Gastrocnemius medialis (tissue), 4 donors: ENCODE data around the gene CDH8. TPM values are rescaled to one million over a fixed set of nuclear protein-coding genes. Genes with fewer than 3 reads are reported as not detected.

Source experiments
- ATAC-seq, 2 donors: fragments of 150-250 bp; one replicate each; pipeline ENCODE4 v1.9.1; 2016
- DNase-seq, 2 donors: peaks; one replicate each; pipeline ENCODE4 v3.0.0-alpha.2; 2019
- H3K27ac ChIP-seq, 4 donors: fragments of 200-600 bp; sonication (generic); 1 replicate in 1 of 4; 2 replicates in 3 of 4; pipeline ENCODE4 v1.5.1; 2016 to 2018; ENCODE audit warnings: mild to moderate bottlenecking in 2 of 4, moderate library complexity in 1 of 4
- H3K27me3 ChIP-seq, 3 donors: fragments of 200-600 bp; sonication (generic) in 2 of 3; 1 replicate in 1 of 3; 2 replicates in 2 of 3; pipeline versions ENCODE4 v1.5.1 to v1.6.0; 2016 to 2019; ENCODE audit warnings: mild to moderate bottlenecking in 1 of 3, moderate library complexity in 1 of 3
- H3K36me3 ChIP-seq, 2 donors: fragments of 200-600 bp; sonication (generic) in 1 of 2; one replicate each; pipeline ENCODE4 v1.5.1; 2017 to 2018
- H3K4me1 ChIP-seq, 2 donors: fragments of 200-600 bp; sonication (generic) in 1 of 2; one replicate each; pipeline ENCODE4 v1.5.1; 2016 to 2017; ENCODE audit warnings: mild to moderate bottlenecking in 2 of 2
- H3K4me3 ChIP-seq, 4 donors: fragments of 200-600 bp; sonication (generic) in 3 of 4; 1 replicate in 1 of 4; 2 replicates in 3 of 4; pipeline ENCODE4 v1.5.1; 2016 to 2019; ENCODE audit warnings: mild to moderate bottlenecking in 2 of 4
- H3K9me3 ChIP-seq, 3 donors: fragments of 200-600 bp; sonication (generic) in 2 of 3; 1 replicate in 1 of 3; 2 replicates in 2 of 3; pipeline ENCODE4 v1.5.1; 2016 to 2019
- CTCF ChIP-seq, 5 experiments: fragments of 450-650 bp in 3 of 5; fragments of 200-600 bp in 2 of 5; sonication (generic) in 2 of 5; IDR thresholded peaks in 4 of 5; conservative IDR thresholded peaks in 1 of 5; 1 replicate in 4 of 5; 2 replicates in 1 of 5; pipeline ENCODE4 v1.5.1; 2016 to 2019; ENCODE audit warnings: antibody characterized with exemption in 5 of 5, mild to moderate bottlenecking in 3 of 5, moderate library complexity in 3 of 5
- POLR2A ChIP-seq, 2 donors: fragments of 450-650 bp; IDR thresholded peaks; one replicate each; pipeline ENCODE4 v1.6.1; 2017; ENCODE audit warnings: antibody characterized with exemption in 2 of 2, mild to moderate bottlenecking in 2 of 2, moderate library complexity in 2 of 2
- in situ Hi-C, 4 donors: fragments of 200-750 bp; cut with MboI; loops; one replicate each; pipeline versions ENCODE4 v1.15.0 to v1.8.0; 2017; ENCODE audit warnings: low sequenced_read_pairs in 4 of 4
- intact Hi-C: fragments of 100-400 bp; cut with DNase I; formaldehyde crosslinking; loops from one replicate; pipeline ENCODE4 v1.15.1; 2023; ENCODE audit warnings: low total_unique reads
- total RNA-seq, 4 donors: library from RNA; depleted of rRNA; stranded (reverse); fragments of >200 nt; gene quantifications; one replicate each; pipeline versions ENCODE4 v1.1.0 to v1.2.3, GENCODE V29; 2016

The CDH8 gene
- total RNA-seq, 4 donors from 2014 or later = 0.04 to 0.20 (median 0.17) TPM; not detected in 1

GRCh38 chr16:61897657-61898056 is 138.6 kb downstream of the CDH8 start:
- Histone ChIP-seq H3K27me3 (no peaks in the 10 kb centered on the region), H3K4me1 (no peaks in the 10 kb centered on the region), H3K4me3 (no peak overlapping the region), H3K36me3 (no peaks in the 10 kb centered on the region), H3K27ac (no peak overlapping the region), H3K9me3 (no peaks in the 10 kb centered on the region)
- no peak for ATAC-seq
- intact Hi-C loops = no loop called here
- DNase-seq = no peak
- in situ Hi-C loops = no loop called here
- TF ChIP-seq CTCF (IDR thresholded peaks at IDR 0.05 in 4 of 5, conservative IDR thresholded peaks at IDR 0.05 in 1 of 5) (no peak), POLR2A (IDR thresholded peaks at IDR 0.05) (no peak)

GRCh38 chr16:61892531-61892930 is 143.7 kb downstream of the CDH8 start:
- no peaks in the 10 kb centered on the region for H3K9me3 ChIP-seq
- no peak overlapping the region for H3K4me3 ChIP-seq
- no peak for ATAC-seq
- no peaks in the 10 kb centered on the region for H3K36me3 ChIP-seq
- H3K27me3 ChIP-seq = no peaks in the 10 kb centered on the region
- intact Hi-C loops (no loop called here), in situ Hi-C loops (no loop called here)
- no peak for DNase-seq
- TF ChIP-seq CTCF (IDR thresholded peaks at IDR 0.05 in 4 of 5, conservative IDR thresholded peaks at IDR 0.05 in 1 of 5) = no peak
- TF ChIP-seq POLR2A (IDR thresholded peaks at IDR 0.05) = no peak
- H3K4me1 ChIP-seq = no peaks in the 10 kb centered on the region
- H3K27ac ChIP-seq = no peak overlapping the region

GRCh38 chr16:61891460-61891859 is 144.8 kb downstream of the CDH8 start:
- Histone ChIP-seq H3K9me3 (no peaks in the 10 kb centered on the region), H3K27me3 (no peaks in the 10 kb centered on the region), H3K36me3 (no peaks in the 10 kb centered on the region), H3K4me3 (no peak overlapping the region), H3K4me1 (no peaks in the 10 kb centered on the region), H3K27ac (no peak overlapping the region)
- intact Hi-C loops = no loop called here
- in situ Hi-C loops = no loop called here
- TF ChIP-seq POLR2A (IDR thresholded peaks at IDR 0.05) = no peak
- no peak for TF ChIP-seq CTCF (IDR thresholded peaks at IDR 0.05 in 4 of 5, conservative IDR thresholded peaks at IDR 0.05 in 1 of 5)
- DNase-seq (no peak), ATAC-seq (no peak)

- Histone ChIP-seq H3K4me3 (no peak overlapping the region), H3K36me3 (no peaks in the 10 kb centered on the region), H3K9me3 (no peaks in the 10 kb centered on the region), H3K27me3 (no peaks in the 10 kb centered on the region), H3K4me1 (no peaks in the 10 kb centered on the region), H3K27ac (no peak overlapping the region)
- ATAC-seq = no peak
- in situ Hi-C loops (no loop called here), intact Hi-C loops (no loop called here)
- DNase-seq = no peak
- TF ChIP-seq POLR2A (IDR thresholded peaks at IDR 0.05) = no peak
- TF ChIP-seq CTCF (IDR thresholded peaks at IDR 0.05 in 4 of 5, conservative IDR thresholded peaks at IDR 0.05 in 1 of 5) = no peak
Measured at GRCh38 chr16:61890386-61890785, 145.9 kb downstream of the CDH8 start.

GRCh38 chr16:61887903-61888302 is 148.3 kb downstream of the CDH8 start:
- ATAC-seq = no peak
- intact Hi-C loops = no loop called here
- no peaks in the 10 kb centered on the region for H3K27me3 ChIP-seq
- no peaks in the 10 kb centered on the region for H3K9me3 ChIP-seq
- H3K4me1 ChIP-seq = no peaks in the 10 kb centered on the region
- TF ChIP-seq CTCF (IDR thresholded peaks at IDR 0.05 in 4 of 5, conservative IDR thresholded peaks at IDR 0.05 in 1 of 5) (no peak), POLR2A (IDR thresholded peaks at IDR 0.05) (no peak)
- no peak overlapping the region for H3K4me3 ChIP-seq
- H3K36me3 ChIP-seq = no peaks in the 10 kb centered on the region
- in situ Hi-C loops = no loop called here
- H3K27ac ChIP-seq = no peak overlapping the region
- DNase-seq = peak in 1 of 2 donors; percentile 2
